H9 (cell line): ENCODE results near the gene MARCHF9. TPM values are rescaled to one million over a fixed set of nuclear protein-coding genes. Genes with fewer than 3 reads are reported as not detected.

ENCODE experiments used
- DNase-seq: peaks from one replicate; pipeline ENCODE4 v3.0.0-alpha.2; 2017
- H2AFZ ChIP-seq: one replicate; pipeline ENCODE4 v1.6.1; 2013; ENCODE audit warnings: mild to moderate bottlenecking, low read length, control low read depth, moderate library complexity
- H2AK5ac ChIP-seq: 2 replicates; pipeline ENCODE4 v1.6.1; 2013; ENCODE audit warnings: low read length, control low read depth, mixed read lengths; ENCODE audit not compliant: insufficient read length
- H2BK120ac ChIP-seq: one replicate; pipeline ENCODE4 v1.6.1; 2013; ENCODE audit warnings: low read depth, mild to moderate bottlenecking, low read length, control low read depth, inconsistent platforms; ENCODE audit not compliant: poor library complexity, severe bottlenecking
- H2BK12ac ChIP-seq: 2 replicates; pipeline ENCODE4 v1.6.1; 2013; ENCODE audit warnings: low read length, control low read depth, mixed read lengths, low read depth; ENCODE audit not compliant: insufficient read length
- H2BK15ac ChIP-seq: 2 replicates; pipeline ENCODE4 v1.6.1; 2013; ENCODE audit warnings: low read depth, low read length, control low read depth
- H2BK20ac ChIP-seq: one replicate; pipeline ENCODE4 v1.6.1; 2013; ENCODE audit warnings: low read depth, mild to moderate bottlenecking, low read length, control low read depth, inconsistent platforms; ENCODE audit not compliant: poor library complexity, severe bottlenecking
- H2BK5ac ChIP-seq: 2 replicates; pipeline ENCODE4 v1.6.1; 2013; ENCODE audit warnings: low read length, control low read depth, mixed read lengths; ENCODE audit not compliant: insufficient read length
- H3K14ac ChIP-seq: 2 replicates; pipeline ENCODE4 v1.6.1; 2013; ENCODE audit warnings: low read length, control low read depth; ENCODE audit not compliant: insufficient read depth
- H3K18ac ChIP-seq: 2 replicates; pipeline ENCODE4 v1.6.1; 2013; ENCODE audit warnings: low read depth, mild to moderate bottlenecking, mixed read lengths, low read length, control low read depth; ENCODE audit not compliant: insufficient read length
- H3K23ac ChIP-seq: 2 replicates; pipeline ENCODE4 v1.6.1; 2013; ENCODE audit warnings: low read length, control low read depth, mixed read lengths, low read depth; ENCODE audit not compliant: insufficient read length
- H3K23me2 ChIP-seq: 2 replicates; pipeline ENCODE4 v1.6.1; 2013; ENCODE audit warnings: low read depth, mild to moderate bottlenecking, mixed read lengths, low read length, control low read depth; ENCODE audit not compliant: insufficient read length, poor library complexity, severe bottlenecking
- H3K27ac ChIP-seq: 2 replicates; pipeline ENCODE4 v1.5.1; 2013; ENCODE audit warnings: low read length, control low read depth, mixed read lengths, low read depth; ENCODE audit not compliant: insufficient read length
- H3K27me3 ChIP-seq: 2 replicates; pipeline ENCODE4 v1.6.1; 2013; ENCODE audit warnings: low read length, control low read depth, inconsistent platforms; ENCODE audit not compliant: insufficient read depth
- H3K4ac ChIP-seq: 2 replicates; pipeline ENCODE4 v1.6.1; 2013; ENCODE audit warnings: low read depth, mild to moderate bottlenecking, control low read depth, inconsistent platforms, low read length, moderate library complexity
- H3K4me1 ChIP-seq: 2 replicates; pipeline ENCODE4 v1.6.1; 2013; ENCODE audit warnings: low read length, control low read depth, inconsistent platforms; ENCODE audit not compliant: insufficient read depth
- H3K4me2 ChIP-seq: 2 replicates; pipeline ENCODE4 v1.6.1; 2013; ENCODE audit warnings: low read length, control low read depth, mixed read lengths; ENCODE audit not compliant: insufficient read length, insufficient read depth
- H3K56ac ChIP-seq: 2 replicates; pipeline ENCODE4 v1.6.1; 2013; ENCODE audit warnings: low read depth, mild to moderate bottlenecking, mixed read lengths, low read length, control low read depth; ENCODE audit not compliant: insufficient read length
- H3K79me1 ChIP-seq: 2 replicates; pipeline ENCODE4 v1.6.1; 2013; ENCODE audit warnings: low read depth, mild to moderate bottlenecking, moderate library complexity, low read length, control low read depth, inconsistent platforms; ENCODE audit not compliant: insufficient read depth, poor library complexity, severe bottlenecking
- H3K79me2 ChIP-seq: 2 replicates; pipeline ENCODE4 v1.6.1; 2013; ENCODE audit warnings: low read length, control low read depth, inconsistent platforms; ENCODE audit not compliant: insufficient read depth
- H3K9ac ChIP-seq: 2 replicates; pipeline ENCODE4 v1.6.1; 2013; ENCODE audit warnings: low read length, control low read depth, mixed read lengths; ENCODE audit not compliant: insufficient read length; ENCODE audit errors: extremely low read depth
- H3K9me3 ChIP-seq: one replicate; pipeline ENCODE4 v1.6.1; 2013; ENCODE audit warnings: low read depth, low read length, inconsistent platforms; ENCODE audit not compliant: control insufficient read depth
- H3T11ph ChIP-seq: one replicate; pipeline ENCODE4 v1.6.1; 2013; ENCODE audit warnings: mild to moderate bottlenecking, low read length, control low read depth, inconsistent platforms
- H4K20me1 ChIP-seq: one replicate; pipeline ENCODE4 v1.6.1; 2013; ENCODE audit not compliant: control insufficient read depth, insufficient read length, insufficient read depth
- H4K5ac ChIP-seq: 2 replicates; pipeline ENCODE4 v1.6.1; 2013; ENCODE audit warnings: low read depth, mild to moderate bottlenecking, mixed read lengths, low read length, control low read depth; ENCODE audit not compliant: insufficient read length
- H4K8ac ChIP-seq: replicated peaks from 2 replicates; pipeline ENCODE4 v1.6.1; 2013; ENCODE audit warnings: low read length, control low read depth, mixed read lengths, low read depth; ENCODE audit not compliant: insufficient read length
- H4K91ac ChIP-seq: 2 replicates; pipeline ENCODE4 v1.6.1; 2013; ENCODE audit warnings: low read depth, mild to moderate bottlenecking, moderate library complexity, mixed read lengths, low read length, control low read depth; ENCODE audit not compliant: insufficient read length
- H3K27ac Mint-ChIP-seq, 3 experiments: 2 replicates in 2 of 3; 3 replicates in 1 of 3; pipeline ENCODE4 v1.8.0; 2020 to 2021; ENCODE audit warnings: mixed read lengths in 3 of 3, mild to moderate bottlenecking in 1 of 3, moderate library complexity in 1 of 3
- H3K27me3 Mint-ChIP-seq: 2 replicates; pipeline ENCODE4 v1.8.0; 2021; ENCODE audit warnings: low read depth, mild to moderate bottlenecking, moderate library complexity, mixed read lengths
- H3K36me3 Mint-ChIP-seq, 3 experiments: 2 replicates in 2 of 3; 3 replicates in 1 of 3; pipeline ENCODE4 v1.8.0; 2020 to 2021; ENCODE audit warnings: low read depth in 3 of 3, mixed read lengths in 3 of 3; ENCODE audit not compliant: insufficient read depth in 1 of 3
- H3K4me1 Mint-ChIP-seq, 2 experiments: 2 replicates each; pipeline ENCODE4 v1.8.0; 2020; ENCODE audit warnings: mixed read lengths in 2 of 2
- H3K4me3 Mint-ChIP-seq, 2 experiments: 2 replicates in 1 of 2; 3 replicates in 1 of 2; pipeline ENCODE4 v1.8.0; 2020 to 2021; ENCODE audit warnings: mild to moderate bottlenecking in 2 of 2, mixed read lengths in 2 of 2, moderate library complexity in 1 of 2
- H3K9me3 Mint-ChIP-seq, 2 experiments: 2 replicates in 1 of 2; 3 replicates in 1 of 2; pipeline ENCODE4 v1.8.0; 2020; ENCODE audit warnings: mild to moderate bottlenecking in 2 of 2, mixed read lengths in 2 of 2, moderate library complexity in 1 of 2
- WGBS: extraction: QIAGEN DNeasy Blood & Tissue Kit; methylation state at CpG from one replicate; pipeline ENCODE4 v1.1.7; 2013; ENCODE audit warnings: missing lambda C conversion rate, low lambda C conversion rate, mixed read lengths; ENCODE audit not compliant: insufficient read length; ENCODE audit errors: extremely low coverage; 5-methylcytosine and 5-hydroxymethylcytosine counted together
- total RNA-seq: library from RNA; stranded (reverse); gene quantifications from 2 replicates; pipeline ENCODE4 v1.2.1, GENCODE V29; 2021
- TF ChIP-seq, protein P1 (sequence below): fragments of 200-600 bp; sonication (generic); conservative IDR thresholded peaks from 3 replicates; pipeline ENCODE4 v1.8.0; 2021; ENCODE audit warnings: antibody characterized with exemption, mild to moderate bottlenecking

The MARCHF9 gene
- total RNA-seq, 1 experiment from 2014 or later: 20.5 TPM

GRCh38 chr12:57769594-57769993 is 14.7 kb downstream of the MARCHF9 start:
- Histone ChIP-seq H2AFZ (no peak overlapping the region), H3K79me1 (no peaks in the 10 kb centered on the region), H3K23me2 (peaks cover 33% of the 10 kb centered on the region), H2BK20ac (no peak overlapping the region), H3K23ac (no peak overlapping the region), H3K4ac (no peak overlapping the region), H3K4me2 (no peak overlapping the region), H4K91ac (no peak overlapping the region), H3K27ac (no peak overlapping the region), H2BK15ac (no peak overlapping the region), H4K20me1 (no peaks in the 10 kb centered on the region), H3K79me2 (no peaks in the 10 kb centered on the region), H2BK120ac (no peak overlapping the region), H2AK5ac (no peak overlapping the region), H4K8ac (no peak overlapping the region), H3K56ac (no peak overlapping the region), H4K5ac (no peak overlapping the region), H2BK12ac (no peak overlapping the region), H3K9me3 (no peaks in the 10 kb centered on the region), H3K9ac (no peak overlapping the region), H3K14ac (no peak overlapping the region), H3K4me1 (peaks cover 3% of the 10 kb centered on the region; the same call in 1 of the 2 replicates), H3K18ac (no peak overlapping the region), H3T11ph (no peak overlapping the region), H2BK5ac (no peak overlapping the region), H3K27me3 (peaks cover 21% of the 10 kb centered on the region; the same call in 1 of the 2 replicates)
- peak overlapping the region; percentile 3 to 21; a peak in 1 of 5 replicates for H3K4me3 Mint-ChIP-seq
- H3K4me1 Mint-ChIP-seq: peaks cover 22 to 37% of the 10 kb centered on the region in 2 experiments
- peaks cover 31% of the 10 kb centered on the region for H3K27me3 Mint-ChIP-seq
- H3K36me3 Mint-ChIP-seq: peaks cover 20 to 39% (median 31%) of the 10 kb centered on the region in 3 experiments
- H3K9me3 Mint-ChIP-seq: no peaks in the 10 kb centered on the region
- no peak for DNase-seq
- WGBS: no CpG with 5 or more reads among the region's 11 CpGs
- TF ChIP-seq, protein P1, sequence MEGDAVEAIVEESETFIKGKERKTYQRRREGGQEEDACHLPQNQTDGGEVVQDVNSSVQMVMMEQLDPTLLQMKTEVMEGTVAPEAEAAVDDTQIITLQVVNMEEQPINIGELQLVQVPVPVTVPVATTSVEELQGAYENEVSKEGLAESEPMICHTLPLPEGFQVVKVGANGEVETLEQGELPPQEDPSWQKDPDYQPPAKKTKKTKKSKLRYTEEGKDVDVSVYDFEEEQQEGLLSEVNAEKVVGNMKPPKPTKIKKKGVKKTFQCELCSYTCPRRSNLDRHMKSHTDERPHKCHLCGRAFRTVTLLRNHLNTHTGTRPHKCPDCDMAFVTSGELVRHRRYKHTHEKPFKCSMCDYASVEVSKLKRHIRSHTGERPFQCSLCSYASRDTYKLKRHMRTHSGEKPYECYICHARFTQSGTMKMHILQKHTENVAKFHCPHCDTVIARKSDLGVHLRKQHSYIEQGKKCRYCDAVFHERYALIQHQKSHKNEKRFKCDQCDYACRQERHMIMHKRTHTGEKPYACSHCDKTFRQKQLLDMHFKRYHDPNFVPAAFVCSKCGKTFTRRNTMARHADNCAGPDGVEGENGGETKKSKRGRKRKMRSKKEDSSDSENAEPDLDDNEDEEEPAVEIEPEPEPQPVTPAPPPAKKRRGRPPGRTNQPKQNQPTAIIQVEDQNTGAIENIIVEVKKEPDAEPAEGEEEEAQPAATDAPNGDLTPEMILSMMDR: no peak
- no peak overlapping the region for H3K27ac Mint-ChIP-seq
